HepG2 (cell line): ENCODE measurements around the gene CLDN15. TPM values are rescaled to one million over a fixed set of nuclear protein-coding genes. Genes with fewer than 3 reads are reported as not detected.
A peak's percentile ranks its signal among the peaks of the same experiment; 100 is the strongest.

ENCODE experiments used
- CENPT ChIP-seq: sonication (generic); formaldehyde crosslinking; IDR thresholded peaks from 2 replicates; pipeline ENCODE4 v1.8.0; 2022; ENCODE audit warnings: low read depth, mild to moderate bottlenecking, moderate library complexity, missing genetic modification reagents
- CREB1 ChIP-seq, 2 experiments: fragments of 450-650 bp in 1 of 2; IDR thresholded peaks; 2 replicates each; pipeline ENCODE4 v1.6.1; 2016 to 2017; ENCODE audit warnings: control low read depth in 1 of 2, mild to moderate bottlenecking in 1 of 2, missing compliant biosample characterization in 1 of 2, missing genetic modification characterization in 1 of 2
- KDM5B ChIP-seq: sonication (generic); formaldehyde crosslinking; IDR thresholded peaks from 2 replicates; pipeline ENCODE4 v1.4.0; 2020; ENCODE audit warnings: missing genetic modification reagents, mild to moderate bottlenecking, borderline replicate concordance
- MED8 ChIP-seq: sonication (generic); formaldehyde crosslinking; IDR thresholded peaks from 2 replicates; pipeline ENCODE4 v1.8.1; 2023; ENCODE audit warnings: mild to moderate bottlenecking, missing genetic modification reagents; ENCODE audit not compliant: insufficient replicate concordance
- NR2F6 ChIP-seq, 2 experiments: IDR thresholded peaks; 2 replicates each; pipeline ENCODE4 v1.6.1; 2016; ENCODE audit warnings: antibody characterized with exemption in 1 of 2, mild to moderate bottlenecking in 1 of 2
- RAD51 ChIP-seq: fragments of 450-650 bp; IDR thresholded peaks from 2 replicates; pipeline ENCODE4 v1.6.1; 2016; ENCODE audit warnings: borderline replicate concordance
- RXRA ChIP-seq: sonication (generic); formaldehyde crosslinking; IDR thresholded peaks from 2 replicates; pipeline ENCODE4 v1.5.1; 2020; ENCODE audit warnings: missing genetic modification reagents
- SCMH1 ChIP-seq: sonication (generic); formaldehyde crosslinking; IDR thresholded peaks from 2 replicates; pipeline ENCODE4 v1.9.0; 2021; ENCODE audit warnings: missing genetic modification reagents, mild to moderate bottlenecking, borderline replicate concordance
- U2AF2 ChIP-seq: fragments of 200-400 bp; formaldehyde crosslinking; IDR thresholded peaks from 2 replicates; pipeline ENCODE4 v1.6.1; 2017; ENCODE audit warnings: low read depth, mild to moderate bottlenecking, low read length
- WIZ ChIP-seq: sonication (generic); formaldehyde crosslinking; IDR thresholded peaks from 2 replicates; pipeline ENCODE4 v1.5.1; 2020; ENCODE audit warnings: mild to moderate bottlenecking, missing genetic modification reagents
- ZNF136 ChIP-seq: sonication (generic); formaldehyde crosslinking; IDR thresholded peaks from 2 replicates; pipeline ENCODE4 v1.8.1; 2022; ENCODE audit warnings: low read depth, mild to moderate bottlenecking, moderate library complexity, missing genetic modification reagents
- ZNF281 ChIP-seq: sonication (generic); formaldehyde crosslinking; IDR thresholded peaks from 2 replicates; pipeline ENCODE4 v1.4.0; 2020; ENCODE audit warnings: missing genetic modification reagents, borderline replicate concordance
- ZNF550 ChIP-seq: sonication (generic); formaldehyde crosslinking; IDR thresholded peaks from 2 replicates; pipeline ENCODE4 v1.4.0; 2020; ENCODE audit warnings: mild to moderate bottlenecking, missing genetic modification reagents, borderline replicate concordance
- polyA plus RNA-seq, 8 experiments: library from polyadenylated mRNA; depleted of rRNA in 3 of 8; stranded (reverse) in 7 of 8; unstranded in 1 of 8; fragments of >200 nt; fragmentation: Illumina TruSeq in 4 of 8; extraction: Trizol in 4 of 8; gene quantifications; 2 replicates each; pipeline versions ENCODE4 v1.2.1 to v1.2.3, GENCODE V29; 2011 to 2016; ENCODE audit warnings: low read depth in 4 of 8, missing spikeins in 1 of 8, mixed read lengths in 1 of 8; ENCODE audit not compliant: insufficient read depth in 1 of 8
- total RNA-seq, 5 experiments: library from RNA; depleted of rRNA; stranded (reverse); fragments of >200 nt; fragmentation: Illumina TruSeq; extraction: Trizol; gene quantifications; 2 replicates each; pipeline ENCODE4 v1.2.3, GENCODE V29; 2016; ENCODE audit warnings: low read depth in 1 of 5
- TF ChIP-seq, protein P1 (sequence below): sonication (generic); formaldehyde crosslinking; IDR thresholded peaks from 2 replicates; pipeline ENCODE4 v1.4.0; 2020; ENCODE audit warnings: missing genetic modification reagents
- TF ChIP-seq, protein P2 (sequence below): sonication (generic); formaldehyde crosslinking; IDR thresholded peaks from 2 replicates; pipeline ENCODE4 v1.4.0; 2020; ENCODE audit warnings: missing genetic modification reagents, mild to moderate bottlenecking, borderline replicate concordance
- TF ChIP-seq, protein P3 (sequence below): sonication (generic); formaldehyde crosslinking; IDR thresholded peaks from 2 replicates; pipeline ENCODE4 v1.9.0; 2022; ENCODE audit warnings: missing genetic modification reagents, mild to moderate bottlenecking, borderline replicate concordance
- TF ChIP-seq, protein P4 (sequence below): sonication (generic); formaldehyde crosslinking; IDR thresholded peaks from 2 replicates; pipeline ENCODE4 v1.4.0; 2020; ENCODE audit warnings: missing genetic modification reagents

The CLDN15 gene
- total and polyA plus RNA-seq, 2 of the 13 experiments (the other 11 are each of a cell fraction or from before 2014, with no cell fraction given): 7.1 to 17.8 TPM

DNA sequence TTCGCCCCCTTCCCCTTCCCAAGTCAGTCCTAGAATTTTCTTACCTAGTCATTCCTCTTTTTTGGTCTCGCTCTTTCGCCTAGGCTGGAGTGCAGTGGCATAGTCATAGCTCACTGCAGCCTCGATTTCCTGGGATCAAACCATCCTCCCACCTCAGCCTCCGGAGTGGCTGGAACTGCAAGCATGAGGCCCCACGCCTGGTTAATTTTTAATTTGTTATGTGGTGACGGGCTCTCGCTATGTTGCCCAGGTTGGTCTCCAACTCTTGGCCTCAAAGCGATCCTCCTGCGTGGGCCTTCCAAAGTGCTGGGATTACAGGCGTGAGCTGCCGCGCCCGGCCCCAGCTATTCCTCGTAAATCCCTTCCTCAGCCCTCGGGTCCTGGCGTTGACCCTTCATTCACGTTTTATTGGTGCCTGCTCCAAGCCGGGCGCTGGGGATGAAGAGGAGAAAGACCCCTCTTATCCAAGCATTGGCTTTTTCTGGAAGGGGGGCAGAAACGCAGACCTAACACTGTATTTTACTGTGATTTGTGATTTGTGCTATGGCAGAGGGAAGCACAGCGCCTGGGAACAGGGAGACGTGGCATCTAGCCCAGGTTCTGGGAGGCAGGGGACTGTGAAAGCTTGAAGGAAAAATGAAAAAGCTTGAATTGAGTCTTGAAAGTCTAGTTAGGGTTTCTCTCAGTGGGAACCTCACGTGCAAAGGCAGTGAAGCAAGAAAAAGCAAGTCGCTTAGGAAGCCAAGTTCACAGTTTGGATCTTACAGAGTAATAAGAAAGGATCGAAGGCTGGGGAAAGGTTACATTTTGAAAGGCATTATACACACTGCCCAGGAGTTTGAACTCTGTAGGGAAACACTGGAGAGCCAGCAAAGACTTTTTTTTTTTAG, 19.1 kb downstream of the CLDN15 start (continued):
- no peak for TF ChIP-seq U2AF2
- TF ChIP-seq, protein P1, sequence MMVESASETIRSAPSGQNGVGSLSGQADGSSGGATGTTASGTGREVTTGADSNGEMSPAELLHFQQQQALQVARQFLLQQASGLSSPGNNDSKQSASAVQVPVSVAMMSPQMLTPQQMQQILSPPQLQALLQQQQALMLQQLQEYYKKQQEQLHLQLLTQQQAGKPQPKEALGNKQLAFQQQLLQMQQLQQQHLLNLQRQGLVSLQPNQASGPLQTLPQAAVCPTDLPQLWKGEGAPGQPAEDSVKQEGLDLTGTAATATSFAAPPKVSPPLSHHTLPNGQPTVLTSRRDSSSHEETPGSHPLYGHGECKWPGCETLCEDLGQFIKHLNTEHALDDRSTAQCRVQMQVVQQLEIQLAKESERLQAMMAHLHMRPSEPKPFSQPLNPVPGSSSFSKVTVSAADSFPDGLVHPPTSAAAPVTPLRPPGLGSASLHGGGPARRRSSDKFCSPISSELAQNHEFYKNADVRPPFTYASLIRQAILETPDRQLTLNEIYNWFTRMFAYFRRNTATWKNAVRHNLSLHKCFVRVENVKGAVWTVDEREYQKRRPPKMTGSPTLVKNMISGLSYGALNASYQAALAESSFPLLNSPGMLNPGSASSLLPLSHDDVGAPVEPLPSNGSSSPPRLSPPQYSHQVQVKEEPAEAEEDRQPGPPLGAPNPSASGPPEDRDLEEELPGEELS (CRISPR knock-in tag): no peak
- TF ChIP-seq NR2F6 (IDR thresholded peaks at IDR 0.05): no peak
- TF ChIP-seq NR2F6 (CRISPR knock-in tag; IDR thresholded peaks at IDR 0.05): no peak
- TF ChIP-seq RAD51: no peak
- TF ChIP-seq, protein P2, sequence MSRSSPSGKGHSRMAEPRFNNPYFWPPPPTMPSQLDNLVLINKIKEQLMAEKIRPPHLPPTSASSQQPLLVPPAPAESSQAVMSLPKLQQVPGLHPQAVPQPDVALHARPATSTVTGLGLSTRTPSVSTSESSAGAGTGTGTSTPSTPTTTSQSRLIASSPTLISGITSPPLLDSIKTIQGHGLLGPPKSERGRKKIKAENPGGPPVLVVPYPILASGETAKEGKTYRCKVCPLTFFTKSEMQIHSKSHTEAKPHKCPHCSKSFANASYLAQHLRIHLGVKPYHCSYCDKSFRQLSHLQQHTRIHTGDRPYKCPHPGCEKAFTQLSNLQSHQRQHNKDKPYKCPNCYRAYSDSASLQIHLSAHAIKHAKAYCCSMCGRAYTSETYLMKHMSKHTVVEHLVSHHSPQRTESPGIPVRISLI: no peak
- TF ChIP-seq, protein P3, sequence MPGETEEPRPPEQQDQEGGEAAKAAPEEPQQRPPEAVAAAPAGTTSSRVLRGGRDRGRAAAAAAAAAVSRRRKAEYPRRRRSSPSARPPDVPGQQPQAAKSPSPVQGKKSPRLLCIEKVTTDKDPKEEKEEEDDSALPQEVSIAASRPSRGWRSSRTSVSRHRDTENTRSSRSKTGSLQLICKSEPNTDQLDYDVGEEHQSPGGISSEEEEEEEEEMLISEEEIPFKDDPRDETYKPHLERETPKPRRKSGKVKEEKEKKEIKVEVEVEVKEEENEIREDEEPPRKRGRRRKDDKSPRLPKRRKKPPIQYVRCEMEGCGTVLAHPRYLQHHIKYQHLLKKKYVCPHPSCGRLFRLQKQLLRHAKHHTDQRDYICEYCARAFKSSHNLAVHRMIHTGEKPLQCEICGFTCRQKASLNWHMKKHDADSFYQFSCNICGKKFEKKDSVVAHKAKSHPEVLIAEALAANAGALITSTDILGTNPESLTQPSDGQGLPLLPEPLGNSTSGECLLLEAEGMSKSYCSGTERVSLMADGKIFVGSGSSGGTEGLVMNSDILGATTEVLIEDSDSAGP (CRISPR knock-in tag): no peak
- TF ChIP-seq CENPT (CRISPR knock-in tag): no peak
- no peak for TF ChIP-seq SCMH1
- TF ChIP-seq, protein P4, sequence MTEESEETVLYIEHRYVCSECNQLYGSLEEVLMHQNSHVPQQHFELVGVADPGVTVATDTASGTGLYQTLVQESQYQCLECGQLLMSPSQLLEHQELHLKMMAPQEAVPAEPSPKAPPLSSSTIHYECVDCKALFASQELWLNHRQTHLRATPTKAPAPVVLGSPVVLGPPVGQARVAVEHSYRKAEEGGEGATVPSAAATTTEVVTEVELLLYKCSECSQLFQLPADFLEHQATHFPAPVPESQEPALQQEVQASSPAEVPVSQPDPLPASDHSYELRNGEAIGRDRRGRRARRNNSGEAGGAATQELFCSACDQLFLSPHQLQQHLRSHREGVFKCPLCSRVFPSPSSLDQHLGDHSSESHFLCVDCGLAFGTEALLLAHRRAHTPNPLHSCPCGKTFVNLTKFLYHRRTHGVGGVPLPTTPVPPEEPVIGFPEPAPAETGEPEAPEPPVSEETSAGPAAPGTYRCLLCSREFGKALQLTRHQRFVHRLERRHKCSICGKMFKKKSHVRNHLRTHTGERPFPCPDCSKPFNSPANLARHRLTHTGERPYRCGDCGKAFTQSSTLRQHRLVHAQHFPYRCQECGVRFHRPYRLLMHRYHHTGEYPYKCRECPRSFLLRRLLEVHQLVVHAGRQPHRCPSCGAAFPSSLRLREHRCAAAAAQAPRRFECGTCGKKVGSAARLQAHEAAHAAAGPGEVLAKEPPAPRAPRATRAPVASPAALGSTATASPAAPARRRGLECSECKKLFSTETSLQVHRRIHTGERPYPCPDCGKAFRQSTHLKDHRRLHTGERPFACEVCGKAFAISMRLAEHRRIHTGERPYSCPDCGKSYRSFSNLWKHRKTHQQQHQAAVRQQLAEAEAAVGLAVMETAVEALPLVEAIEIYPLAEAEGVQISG (CRISPR knock-in tag): no peak; the same call in 1 of the 2 replicates
- TF ChIP-seq CREB1 (IDR thresholded peaks at IDR 0.05): no peak
- TF ChIP-seq CREB1 (CRISPR knock-in tag; IDR thresholded peaks at IDR 0.05): no peak
- peak; percentile 82; the same call in 1 of the 2 replicates for TF ChIP-seq ZNF136
- TF ChIP-seq RXRA (CRISPR knock-in tag): no peak
- no peak for TF ChIP-seq ZNF550
- no peak for TF ChIP-seq MED8 (CRISPR knock-in tag)
- TF ChIP-seq KDM5B (CRISPR knock-in tag): peak; percentile 38; the same call in 1 of the 2 replicates
- TF ChIP-seq WIZ: no peak
- no peak for TF ChIP-seq ZNF281 (CRISPR knock-in tag)
